Activated CD4-positive, alpha-beta T cell treated with anti-CD3 and anti-CD28 coated beads, Interleukin-2, amount 50 U/mL, for 4 hours (primary cell): ENCODE results near the gene SLC2A4.
"Not testable (repeated sequence)": the region's sequence is repeated elsewhere in the genome, so short reads cannot be mapped to it uniquely, and the experiment has no call there.

Experiments used
- DNase-seq, 2 experiments: peaks; one replicate each; pipeline ENCODE4 v3.0.0-alpha.2; 2020

Gene SLC2A4

DNA sequence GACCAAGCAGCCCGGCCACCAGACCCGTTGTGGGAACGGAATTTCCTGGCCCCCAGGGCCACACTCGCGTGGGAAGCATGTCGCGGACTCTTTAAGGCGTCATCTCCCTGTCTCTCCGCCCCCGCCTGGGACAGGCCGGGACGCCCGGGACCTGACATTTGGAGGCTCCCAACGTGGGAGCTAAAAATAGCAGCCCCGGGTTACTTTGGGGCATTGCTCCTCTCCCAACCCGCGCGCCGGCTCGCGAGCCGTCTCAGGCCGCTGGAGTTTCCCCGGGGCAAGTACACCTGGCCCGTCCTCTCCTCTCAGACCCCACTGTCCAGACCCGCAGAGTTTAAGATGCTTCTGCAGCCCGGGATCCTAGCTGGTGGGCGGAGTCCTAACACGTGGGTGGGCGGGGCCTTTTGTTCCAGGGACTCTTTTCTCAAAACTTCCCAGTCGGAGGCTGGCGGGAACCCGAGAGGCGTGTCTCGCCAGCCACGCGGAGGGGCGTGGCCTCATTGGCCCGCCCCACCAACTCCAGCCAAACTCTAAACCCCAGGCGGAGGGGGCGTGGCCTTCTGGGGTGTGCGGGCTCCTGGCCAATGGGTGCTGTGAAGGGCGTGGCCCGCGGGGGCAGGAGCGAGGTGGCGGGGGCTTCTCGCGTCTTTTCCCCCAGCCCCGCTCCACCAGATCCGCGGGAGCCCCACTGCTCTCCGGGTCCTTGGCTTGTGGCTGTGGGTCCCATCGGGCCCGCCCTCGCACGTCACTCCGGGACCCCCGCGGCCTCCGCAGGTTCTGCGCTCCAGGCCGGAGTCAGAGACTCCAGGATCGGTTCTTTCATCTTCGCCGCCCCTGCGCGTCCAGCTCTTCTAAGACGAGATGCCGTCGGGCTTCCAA, at the start of gene SLC2A4:
TSS of gene SLC2A4 (plus strand) at position 645 of the 879 bp plus-strand sequence. CDS start at position 862, 217 bp downstream.
- peak; percentile 82 to 87 for DNase-seq

DNA sequence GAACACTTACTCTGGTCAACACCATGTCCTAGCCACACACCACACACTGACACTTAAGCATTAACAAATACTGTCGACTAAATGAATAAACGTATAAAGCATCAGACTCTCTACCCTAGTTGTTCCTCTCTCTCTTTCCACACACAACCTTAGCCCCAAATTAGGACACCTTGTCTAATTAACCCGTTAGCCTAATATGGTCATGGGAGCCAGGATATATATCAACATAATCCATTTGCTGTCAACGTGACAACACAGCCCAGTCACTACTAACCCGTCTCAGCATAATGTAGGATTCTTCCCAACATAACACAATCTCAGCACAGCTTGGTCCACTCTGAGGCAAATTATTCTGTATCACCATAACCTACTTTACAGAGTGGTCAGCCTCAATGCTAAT, 49.4 kb upstream of the SLC2A4 start:
- no peak for DNase-seq

- DNase-seq: no peak
These were observed 47.8 kb upstream of the SLC2A4 start for GRCh38 chr17:7233701-7234082.

DNA sequence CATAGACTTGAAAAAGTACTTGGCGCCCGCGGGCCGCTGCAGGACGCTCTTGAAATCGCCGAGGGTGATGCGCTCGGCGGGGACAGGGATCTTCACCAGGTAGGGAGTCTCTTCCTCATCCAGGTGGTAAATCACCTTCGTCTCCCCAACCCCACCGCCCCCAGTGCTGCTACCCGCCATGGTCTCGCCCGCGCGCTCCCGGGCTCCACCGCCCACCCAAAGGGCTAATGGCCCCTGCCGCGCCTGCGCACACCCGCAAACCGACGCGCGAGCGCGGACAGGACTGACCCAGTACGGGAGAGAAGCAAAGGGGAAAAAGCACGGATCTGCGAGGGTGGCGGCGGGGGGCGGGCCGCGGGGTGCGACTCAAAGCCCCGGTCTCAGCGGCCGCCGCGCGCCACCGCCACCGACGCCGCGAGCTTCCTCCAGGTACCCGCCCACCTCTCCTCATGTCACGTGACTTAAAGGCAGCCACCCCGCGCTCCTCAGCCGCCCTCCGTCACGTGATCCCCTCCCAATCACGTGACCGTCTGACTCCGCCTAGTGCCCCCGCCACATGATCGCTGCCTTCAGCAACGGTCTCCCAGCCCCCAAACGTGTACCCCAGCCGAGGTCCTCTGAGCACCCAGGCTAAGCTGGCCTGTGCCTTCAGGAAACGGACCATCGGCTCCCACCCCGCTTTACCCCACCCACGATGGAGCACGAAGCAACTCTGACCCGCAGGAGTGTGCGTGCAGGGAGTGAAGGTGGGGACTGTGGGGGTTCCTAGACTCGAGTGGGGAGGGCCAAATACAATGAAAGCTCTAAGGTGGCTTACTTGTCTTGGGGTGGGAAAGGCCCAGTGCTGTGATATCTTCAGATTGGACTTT, 47.2 kb upstream of the SLC2A4 start, which contains the start of gene DVL2:
TSS of gene DVL2 (minus strand) at position 435 of the 869 bp plus-strand sequence. CDS start at position 180, 255 bp downstream.
- DNase-seq: peak; percentile 93

DNA sequence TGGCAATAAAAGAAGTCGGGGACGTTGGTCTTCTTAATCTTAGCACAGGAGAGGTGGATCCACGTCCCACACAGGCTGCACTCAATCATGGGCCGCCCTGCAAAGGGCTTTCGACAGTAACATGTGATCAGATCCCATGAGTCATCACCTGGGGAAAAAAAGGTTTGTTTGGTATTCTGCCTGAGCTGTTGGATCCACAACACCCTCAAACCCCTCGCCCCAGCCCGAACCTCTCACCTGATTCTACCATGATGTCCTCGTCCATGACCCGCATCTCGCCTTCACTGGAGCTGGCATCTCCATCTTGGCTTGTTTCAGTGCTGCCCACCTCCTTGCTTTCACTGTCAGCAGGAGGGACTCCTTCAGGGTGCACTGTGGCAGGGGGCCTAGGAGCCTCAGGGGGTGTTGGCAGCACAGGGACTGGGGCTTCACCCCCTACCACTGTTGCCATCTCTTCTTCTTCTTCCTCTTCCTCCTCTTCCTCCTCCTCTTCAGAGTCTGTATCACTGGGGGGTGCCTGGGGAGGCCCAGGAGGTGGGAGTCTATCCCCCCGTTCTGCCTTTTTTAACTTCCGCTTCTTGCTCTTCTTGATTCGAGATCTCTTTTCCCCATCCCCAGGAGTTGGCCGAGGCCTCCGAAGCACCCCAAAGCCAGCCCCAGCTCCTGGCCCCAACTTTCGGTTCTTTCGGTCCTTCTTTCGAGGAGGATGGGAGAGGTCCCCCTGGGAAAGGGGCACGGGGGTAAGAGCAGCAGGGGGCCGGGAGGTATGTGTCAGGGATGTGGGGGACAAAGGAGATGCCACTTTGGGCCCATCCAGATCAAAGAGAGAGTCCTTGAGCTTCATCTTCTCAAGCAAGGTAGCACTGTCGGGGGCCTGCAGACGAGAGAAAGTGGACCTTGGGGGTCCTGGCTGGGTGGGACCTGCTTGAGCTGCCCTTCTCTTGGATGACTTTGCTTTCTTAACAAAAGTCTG, 45.5 kb upstream of the SLC2A4 start:
- no peak for DNase-seq

DNA sequence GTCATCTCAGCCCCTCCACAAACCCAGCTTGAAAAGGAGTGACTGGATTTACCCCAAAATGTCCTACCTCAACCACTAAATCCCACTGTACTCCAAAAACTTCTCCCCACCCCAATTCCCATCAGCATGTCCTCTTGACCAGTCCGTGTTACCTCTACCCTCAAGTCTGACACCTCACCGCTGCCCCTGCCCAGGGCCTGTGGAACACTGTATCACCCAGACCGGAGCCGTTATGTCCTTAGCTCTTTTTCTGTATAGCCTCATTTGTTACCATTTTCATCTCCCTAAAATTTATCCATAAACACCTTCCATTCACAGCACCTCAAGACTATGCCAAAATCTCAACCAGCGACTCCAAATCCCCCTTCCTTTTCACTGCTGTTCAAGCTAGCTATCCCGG, 44.7 kb upstream of the SLC2A4 start:
- no peak for DNase-seq

DNA sequence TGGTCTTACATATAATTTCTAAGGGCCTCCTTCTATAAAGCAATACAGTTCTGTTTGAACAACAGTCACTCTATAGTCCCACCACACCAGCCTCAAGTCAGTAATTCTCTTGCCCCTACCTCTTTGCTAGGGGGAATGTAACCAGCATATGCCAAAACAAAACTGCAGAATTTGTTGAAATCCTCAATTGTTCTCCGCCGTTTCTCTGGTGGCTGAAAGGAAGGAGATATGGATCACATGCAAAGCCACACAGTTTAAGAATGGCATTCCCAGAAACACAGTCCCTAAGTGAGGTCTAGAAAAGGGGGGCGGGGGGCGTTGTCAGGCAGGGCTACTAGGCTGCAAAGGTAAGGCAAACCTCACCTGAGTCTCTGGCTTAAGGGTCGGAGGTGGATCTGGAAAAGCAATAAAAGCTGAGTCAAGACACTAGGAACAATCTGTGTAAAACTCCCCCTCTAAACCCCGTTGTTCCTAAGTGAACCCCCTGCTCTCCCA, 44.2 kb upstream of the SLC2A4 start:
- no peak for DNase-seq

- DNase-seq: peak; percentile 81 to 85
These were observed 43.6 kb upstream of the SLC2A4 start for GRCh38 chr17:7237761-7238419.

DNA sequence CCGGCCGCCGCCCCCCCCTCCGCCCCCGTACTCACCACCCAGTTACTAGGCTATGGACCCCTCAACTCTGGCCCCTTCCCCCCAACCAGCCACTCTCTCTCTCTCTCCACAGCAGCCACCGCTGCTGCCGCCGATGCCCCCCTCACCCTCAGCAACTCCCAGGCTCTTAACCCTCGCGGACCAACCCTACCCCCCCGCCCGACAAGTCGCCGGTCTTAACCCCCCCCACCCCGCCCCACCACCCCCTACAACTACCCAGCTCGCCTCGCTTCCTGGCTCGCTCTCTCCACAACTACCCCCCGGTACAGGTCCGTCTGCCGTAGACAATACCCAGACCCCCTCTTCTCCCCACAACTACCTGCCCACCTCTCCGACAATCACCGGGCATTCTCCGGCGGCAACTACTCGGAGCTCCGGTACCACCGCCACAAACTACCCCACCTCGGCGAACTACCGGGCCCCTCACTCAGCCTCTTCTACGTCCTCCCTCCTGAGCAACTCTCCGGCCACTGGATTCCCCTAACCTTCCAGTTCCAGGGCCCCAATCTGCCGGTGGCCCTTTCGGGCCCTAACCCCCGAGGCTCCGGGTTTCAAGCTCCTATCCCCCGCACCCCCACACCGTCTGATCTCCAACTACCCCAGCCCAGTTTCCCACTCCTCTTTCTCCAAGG, 43.0 kb upstream of the SLC2A4 start:
- no peak for DNase-seq

GRCh38 chr17:7239091-7240027, 42.2 kb upstream of the SLC2A4 start, which contains the start of gene PHF23:
TSS of gene PHF23 (minus strand) at chr17:7239457. CDS start at chr17:7239279, 178 bp downstream.
- DNase-seq: peak; percentile 96 to 97

GRCh38 chr17:7240375-7240774, 41.1 kb upstream of the SLC2A4 start:
- DNase-seq: no peak

DNA sequence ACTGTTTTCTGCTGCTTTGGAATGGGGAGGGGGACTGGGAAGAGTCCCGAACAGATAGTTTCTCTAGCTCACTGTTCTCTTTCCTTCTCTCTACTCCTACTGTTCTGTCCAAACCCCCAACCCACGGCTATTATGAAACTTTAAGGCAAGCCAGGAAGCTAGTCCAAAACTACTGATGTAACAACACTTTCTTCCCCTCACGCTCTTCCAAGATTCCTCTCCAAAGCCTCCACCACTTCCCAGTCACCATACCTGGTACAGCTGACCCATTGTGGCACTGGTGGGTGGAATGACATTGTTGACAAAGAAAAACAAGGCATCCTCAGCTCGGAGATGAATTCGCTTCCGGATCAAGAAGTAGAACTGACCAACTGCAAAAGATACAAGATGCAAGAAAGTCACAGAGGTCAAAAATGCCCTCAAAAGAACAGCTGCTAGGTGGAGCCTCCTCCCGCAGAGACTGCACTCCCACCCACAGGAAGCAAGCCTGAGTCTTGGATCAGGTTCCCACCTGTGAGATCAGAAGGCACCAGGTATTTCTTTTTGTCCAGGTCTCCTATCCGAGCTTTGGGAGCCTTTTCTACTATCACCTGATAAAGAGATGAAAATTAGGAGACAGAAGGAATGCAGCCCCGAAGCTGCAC, 40.3 kb upstream of the SLC2A4 start:
- no peak for DNase-seq

DNA sequence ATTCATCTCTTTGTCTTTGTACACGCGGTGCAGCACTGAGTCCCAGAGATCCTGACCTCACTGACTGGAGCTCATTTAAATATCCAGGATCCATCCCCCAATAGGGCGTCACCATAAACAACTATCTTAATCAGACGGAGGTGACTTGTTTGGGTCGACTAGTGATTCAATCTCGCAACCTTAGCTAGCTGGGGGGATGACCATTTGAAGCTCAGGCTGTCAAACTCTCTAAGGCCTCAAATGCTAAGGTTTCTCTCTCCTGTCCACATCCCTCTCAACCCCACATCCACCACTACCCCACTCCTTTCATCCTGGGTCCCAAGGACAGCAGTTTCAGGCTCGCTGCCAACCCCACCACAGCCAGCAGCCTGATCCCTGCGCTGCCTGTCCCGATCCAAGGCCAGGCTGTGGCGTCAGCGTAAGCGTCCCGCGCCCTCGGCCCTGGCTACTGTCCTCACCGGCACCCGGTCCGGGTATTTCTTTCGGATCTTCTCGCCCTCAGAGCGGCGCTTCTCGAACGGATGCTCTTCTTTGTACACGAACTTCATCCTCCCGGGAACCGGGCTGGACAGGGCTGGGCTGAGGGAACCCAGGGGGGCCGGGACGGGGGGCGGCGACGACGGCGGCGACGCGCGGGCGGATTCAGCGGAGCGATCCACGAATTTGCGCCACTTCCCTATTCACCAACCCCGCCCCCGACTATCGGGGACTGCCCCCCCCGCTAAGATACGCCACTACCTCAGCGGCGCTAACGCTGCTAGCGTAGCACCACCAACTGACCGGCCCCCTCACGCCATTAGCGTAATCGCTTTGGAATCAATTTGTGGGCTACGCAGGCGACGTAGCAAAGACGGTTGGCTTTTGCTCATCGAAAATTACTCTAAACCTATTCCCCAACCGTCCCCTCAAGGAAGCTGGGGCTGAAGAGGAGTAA, 39.5 kb upstream of the SLC2A4 start, which contains the start of gene GABARAP:
TSS of gene GABARAP (minus strand) at position 667 of the 934 bp plus-strand sequence. CDS start at position 548, 119 bp downstream.
- peak; percentile 90 to 93 for DNase-seq

- DNase-seq: peak; percentile 90
These were observed 38.6 kb upstream of the SLC2A4 start for GRCh38 chr17:7242717-7243452.

DNA sequence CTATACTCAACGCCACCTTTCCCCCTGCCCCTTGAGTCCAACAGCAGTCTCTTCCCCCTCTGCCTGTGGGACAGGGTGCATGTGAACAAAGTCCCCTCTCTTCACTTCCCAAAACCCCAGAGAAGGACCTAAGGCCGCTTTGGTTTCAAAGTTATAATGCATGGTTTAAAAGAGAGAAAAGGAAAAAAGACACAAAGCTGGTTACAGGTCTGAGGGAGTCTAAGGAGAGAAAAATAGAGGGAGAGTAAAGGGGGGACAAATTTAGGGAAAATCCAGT, 38.1 kb upstream of the SLC2A4 start:
- no peak for DNase-seq

- DNase-seq: not testable (repeated sequence)
These were observed 37.7 kb upstream of the SLC2A4 start for GRCh38 chr17:7243838-7244237.

- no peak for DNase-seq
These were observed 34.7 kb upstream of the SLC2A4 start for GRCh38 chr17:7246779-7247178.
